ENCODE data around the gene STX16. TPM values are rescaled to one million over a fixed set of nuclear protein-coding genes. Genes with fewer than 3 reads are reported as not detected.

Gene STX16
- total RNA-seq, 1 donor from 2014 or later, result 66.9 TPM

- Mint-ChIP-seq H3K27ac (ENCODE audit: unreplicated experiment) (no peak overlapping the region), H3K36me3 (ENCODE audit: unreplicated experiment) (no peaks in the 10 kb centered on the region), H3K9me3 (ENCODE audit: unreplicated experiment) (no peaks in the 10 kb centered on the region), H3K4me1 (ENCODE audit: unreplicated experiment) (peaks cover 13% of the 10 kb centered on the region), H3K27me3 (ENCODE audit: unreplicated experiment) (no peaks in the 10 kb centered on the region), H3K4me3 (ENCODE audit: unreplicated experiment) (no peak overlapping the region)
- no peak for DNase-seq (ENCODE audit: extremely low spot score, unreplicated experiment)
- TF ChIP-seq, protein P1, sequence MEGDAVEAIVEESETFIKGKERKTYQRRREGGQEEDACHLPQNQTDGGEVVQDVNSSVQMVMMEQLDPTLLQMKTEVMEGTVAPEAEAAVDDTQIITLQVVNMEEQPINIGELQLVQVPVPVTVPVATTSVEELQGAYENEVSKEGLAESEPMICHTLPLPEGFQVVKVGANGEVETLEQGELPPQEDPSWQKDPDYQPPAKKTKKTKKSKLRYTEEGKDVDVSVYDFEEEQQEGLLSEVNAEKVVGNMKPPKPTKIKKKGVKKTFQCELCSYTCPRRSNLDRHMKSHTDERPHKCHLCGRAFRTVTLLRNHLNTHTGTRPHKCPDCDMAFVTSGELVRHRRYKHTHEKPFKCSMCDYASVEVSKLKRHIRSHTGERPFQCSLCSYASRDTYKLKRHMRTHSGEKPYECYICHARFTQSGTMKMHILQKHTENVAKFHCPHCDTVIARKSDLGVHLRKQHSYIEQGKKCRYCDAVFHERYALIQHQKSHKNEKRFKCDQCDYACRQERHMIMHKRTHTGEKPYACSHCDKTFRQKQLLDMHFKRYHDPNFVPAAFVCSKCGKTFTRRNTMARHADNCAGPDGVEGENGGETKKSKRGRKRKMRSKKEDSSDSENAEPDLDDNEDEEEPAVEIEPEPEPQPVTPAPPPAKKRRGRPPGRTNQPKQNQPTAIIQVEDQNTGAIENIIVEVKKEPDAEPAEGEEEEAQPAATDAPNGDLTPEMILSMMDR (IDR thresholded peaks at IDR 0.05), result no peak
Observed at GRCh38 chr20:58633161-58634053, 17.7 kb upstream of the STX16 start.

DNA sequence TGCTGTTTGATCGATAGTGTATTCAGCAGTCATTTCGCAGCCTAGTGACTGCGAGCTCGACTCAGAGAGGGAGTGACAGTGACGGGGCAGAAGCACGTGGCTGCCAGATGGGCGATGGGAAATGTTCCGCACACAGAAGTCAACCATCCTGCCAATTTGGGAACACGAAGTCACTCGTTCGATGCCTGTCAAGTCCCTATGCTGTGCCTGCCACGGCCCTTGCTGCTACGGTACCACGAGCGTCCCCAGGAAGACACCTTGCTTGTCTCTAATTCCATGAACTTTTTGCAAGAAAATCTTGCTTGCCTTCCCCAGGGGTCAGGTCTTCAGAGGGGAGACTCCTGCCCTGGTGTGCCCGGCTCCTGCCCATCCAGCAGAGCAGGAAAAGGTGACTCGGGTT is 17.0 kb upstream of the STX16 start:
- Mint-ChIP-seq H3K27ac (ENCODE audit: unreplicated experiment) (no peak overlapping the region), H3K36me3 (ENCODE audit: unreplicated experiment) (no peaks in the 10 kb centered on the region), H3K4me1 (ENCODE audit: unreplicated experiment) (peaks cover 13% of the 10 kb centered on the region), H3K4me3 (ENCODE audit: unreplicated experiment) (no peak overlapping the region), H3K9me3 (ENCODE audit: unreplicated experiment) (no peaks in the 10 kb centered on the region), H3K27me3 (ENCODE audit: unreplicated experiment) (no peaks in the 10 kb centered on the region)
- TF ChIP-seq, protein P1 (IDR thresholded peaks at IDR 0.05), result no peak
- no peak for DNase-seq (ENCODE audit: extremely low spot score, unreplicated experiment)

GRCh38 chr20:58634521-58635278 is 16.4 kb upstream of the STX16 start:
- no peaks in the 10 kb centered on the region for H3K9me3 Mint-ChIP-seq (ENCODE audit: unreplicated experiment)
- H3K4me3 Mint-ChIP-seq (ENCODE audit: unreplicated experiment), result no peak overlapping the region
- H3K36me3 Mint-ChIP-seq (ENCODE audit: unreplicated experiment), result no peaks in the 10 kb centered on the region
- no peak for DNase-seq (ENCODE audit: extremely low spot score, unreplicated experiment)
- H3K27ac Mint-ChIP-seq (ENCODE audit: unreplicated experiment), result no peak overlapping the region
- H3K4me1 Mint-ChIP-seq (ENCODE audit: unreplicated experiment), result peaks cover 11% of the 10 kb centered on the region
- TF ChIP-seq, protein P1 (IDR thresholded peaks at IDR 0.05), result no peak
- no peaks in the 10 kb centered on the region for H3K27me3 Mint-ChIP-seq (ENCODE audit: unreplicated experiment)

DNA sequence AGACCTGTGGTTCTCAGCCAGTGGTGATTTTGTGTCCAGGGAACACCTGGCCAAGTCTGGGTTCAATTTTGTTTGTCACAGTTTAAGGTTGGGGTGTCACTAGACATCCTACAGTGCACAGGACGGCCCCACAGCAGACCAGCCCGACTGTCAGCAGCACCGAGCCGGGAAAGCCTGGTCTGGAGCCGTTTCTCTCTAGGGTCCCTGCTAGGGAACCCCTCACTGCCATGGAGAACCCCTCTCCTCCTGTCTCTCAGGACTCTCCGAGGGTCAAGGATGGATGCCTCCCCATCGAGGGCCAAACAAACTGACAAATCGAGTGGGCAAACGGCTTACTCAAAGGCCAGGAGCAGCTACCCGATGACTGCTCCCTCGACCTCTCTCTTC is 15.8 kb upstream of the STX16 start:
- Mint-ChIP-seq H3K27ac (ENCODE audit: unreplicated experiment) (no peak overlapping the region), H3K4me1 (ENCODE audit: unreplicated experiment) (peaks cover 6% of the 10 kb centered on the region), H3K27me3 (ENCODE audit: unreplicated experiment) (no peaks in the 10 kb centered on the region), H3K9me3 (ENCODE audit: unreplicated experiment) (no peaks in the 10 kb centered on the region), H3K4me3 (ENCODE audit: unreplicated experiment) (no peak overlapping the region), H3K36me3 (ENCODE audit: unreplicated experiment) (no peaks in the 10 kb centered on the region)
- TF ChIP-seq, protein P1 (IDR thresholded peaks at IDR 0.05), result no peak
- DNase-seq (ENCODE audit: extremely low spot score, unreplicated experiment), result no peak

DNA sequence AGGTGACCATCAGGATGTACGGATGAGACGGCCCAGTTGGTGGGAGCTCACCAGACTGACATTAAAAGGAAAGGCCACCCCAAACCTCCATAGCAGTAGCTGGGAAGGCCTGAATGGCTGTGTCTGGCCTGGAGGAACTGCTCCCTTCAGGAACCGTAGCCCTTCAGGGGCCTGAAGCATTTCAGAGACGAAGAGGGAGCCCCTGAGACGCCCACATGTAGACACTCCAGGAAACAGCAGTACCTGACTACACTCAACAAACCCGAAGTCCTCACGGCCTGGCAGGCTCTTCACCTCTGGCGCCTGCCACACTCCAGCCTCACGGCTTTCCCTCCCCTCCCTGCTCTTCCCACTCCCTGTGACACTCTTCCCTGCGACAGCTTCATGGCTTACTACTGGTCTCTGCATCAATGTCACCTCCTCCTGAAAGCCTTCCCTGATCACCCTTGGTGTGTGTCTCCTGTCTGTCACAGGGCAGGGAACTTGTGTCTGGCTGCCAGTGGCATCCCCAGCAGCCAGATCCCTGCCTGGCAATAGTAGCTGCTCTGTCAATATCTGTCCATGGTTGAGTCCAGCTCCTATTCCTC is 14.6 kb upstream of the STX16 start:
- TF ChIP-seq, protein P1 (IDR thresholded peaks at IDR 0.05), result no peak
- H3K4me1 Mint-ChIP-seq (ENCODE audit: unreplicated experiment), result peaks cover 5% of the 10 kb centered on the region
- no peak overlapping the region for H3K27ac Mint-ChIP-seq (ENCODE audit: unreplicated experiment)
- no peak for DNase-seq (ENCODE audit: extremely low spot score, unreplicated experiment)
- no peaks in the 10 kb centered on the region for H3K36me3 Mint-ChIP-seq (ENCODE audit: unreplicated experiment)
- H3K9me3 Mint-ChIP-seq (ENCODE audit: unreplicated experiment), result no peaks in the 10 kb centered on the region
- no peak overlapping the region for H3K4me3 Mint-ChIP-seq (ENCODE audit: unreplicated experiment)
- H3K27me3 Mint-ChIP-seq (ENCODE audit: unreplicated experiment), result no peaks in the 10 kb centered on the region
